T-helper 2 cell treated with Interferon-gamma antibody and Interleukin-4, amounts not matched to agents 5 μg/mL and 100 μg/mL, for 36 hours (primary cell): ENCODE results near the gene C11orf52.
"Not testable (repeated sequence)": the region's sequence is repeated elsewhere in the genome, so short reads cannot be mapped to it uniquely, and the experiment has no call there.

Source experiments
- DNase-seq: peaks from one replicate; pipeline ENCODE4 v3.0.0; 2021; ENCODE audit warnings: low spot score
- H3K27ac Mint-ChIP-seq: one replicate; pipeline ENCODE4 v1.8.0; 2021; ENCODE audit warnings: mild to moderate bottlenecking, mixed read lengths
- H3K27me3 Mint-ChIP-seq: one replicate; pipeline ENCODE4 v1.8.0; 2021; ENCODE audit warnings: low read depth, mixed read lengths
- H3K36me3 Mint-ChIP-seq: one replicate; pipeline ENCODE4 v1.8.0; 2021; ENCODE audit warnings: low read depth, mixed read lengths
- H3K4me1 Mint-ChIP-seq: one replicate; pipeline ENCODE4 v1.8.0; 2021; ENCODE audit warnings: low read depth, mixed read lengths
- H3K4me3 Mint-ChIP-seq: one replicate; pipeline ENCODE4 v1.8.0; 2022; ENCODE audit warnings: mild to moderate bottlenecking, moderate library complexity, mixed read lengths
- H3K9me3 Mint-ChIP-seq: one replicate; pipeline ENCODE4 v1.8.0; 2021; ENCODE audit warnings: mixed read lengths

Gene C11orf52

GRCh38 chr11:111918390-111919256 is at the start of gene C11orf52:
TSS of gene C11orf52 (plus strand) at chr11:111918913. CDS start at chr11:111918973, 60 bp downstream.
- Mint-ChIP-seq H3K27ac (no peak within 1 kb of the TSS), H3K4me3 (no peak within 1 kb of the TSS), H3K4me1 (no peaks in the 10 kb centered on the region), H3K36me3 (no peaks in the 10 kb centered on the region), H3K9me3 (no peaks in the 10 kb centered on the region), H3K27me3 (peaks cover 44% of the 10 kb centered on the region)
- no peak for DNase-seq

- H3K27me3 Mint-ChIP-seq = no peaks in the 10 kb centered on the region
- DNase-seq = no peak
- H3K4me3 Mint-ChIP-seq = peak overlapping the region; percentile 28
- H3K9me3 Mint-ChIP-seq = no peaks in the 10 kb centered on the region
- H3K4me1 Mint-ChIP-seq = peaks cover 13% of the 10 kb centered on the region
- H3K27ac Mint-ChIP-seq = no peak overlapping the region
- H3K36me3 Mint-ChIP-seq = peaks cover 29% of the 10 kb centered on the region
Observed at GRCh38 chr11:111870113-111870512, 48.6 kb upstream of the C11orf52 start.

- Mint-ChIP-seq H3K9me3 (no peaks in the 10 kb centered on the region), H3K36me3 (peaks cover 26% of the 10 kb centered on the region)
Observed at GRCh38 chr11:111870522-111870885, 48.2 kb upstream of the C11orf52 start.

GRCh38 chr11:111870886-111871692 is 47.6 kb upstream of the C11orf52 start, which contains the start of gene ALG9:
TSS of gene ALG9 (minus strand) at chr11:111871581. CDS start at chr11:111871482, 99 bp downstream.
- Mint-ChIP-seq H3K36me3 (peaks cover 25% of the 10 kb centered on the region), H3K4me3 (peak within 1 kb of the TSS; percentile 90), H3K27me3 (no peaks in the 10 kb centered on the region), H3K9me3 (no peaks in the 10 kb centered on the region), H3K27ac (peak within 1 kb of the TSS; percentile 89), H3K4me1 (peaks cover 13% of the 10 kb centered on the region)
- DNase-seq = peak; percentile 83

More at GRCh38 chr11:111870522-111870885, 48.2 kb upstream of the C11orf52 start:
- Mint-ChIP-seq H3K27me3 (no peaks in the 10 kb centered on the region), H3K27ac (peak overlapping the region; percentile 89), H3K4me3 (peak overlapping the region; percentile 90), H3K4me1 (peaks cover 13% of the 10 kb centered on the region)
- DNase-seq = no peak

GRCh38 chr11:111871693-111872161 is 47.0 kb upstream of the C11orf52 start:
- Mint-ChIP-seq H3K9me3 (no peaks in the 10 kb centered on the region), H3K27ac (peak overlapping the region; percentile 85), H3K36me3 (peaks cover 19% of the 10 kb centered on the region), H3K27me3 (no peaks in the 10 kb centered on the region), H3K4me1 (peaks cover 13% of the 10 kb centered on the region), H3K4me3 (peak overlapping the region; percentile 90)
- no peak for DNase-seq

- no peaks in the 10 kb centered on the region for H3K9me3 Mint-ChIP-seq
- no peak for DNase-seq
- H3K27me3 Mint-ChIP-seq = no peaks in the 10 kb centered on the region
Observed at GRCh38 chr11:111878385-111878848, 40.3 kb upstream of the C11orf52 start.

GRCh38 chr11:111878849-111879636 is 39.7 kb upstream of the C11orf52 start, which contains the start of the genes CFAP68 and FDXACB1:
TSS of gene CFAP68 (plus strand) at chr11:111879541. CDS start at chr11:111879561, 20 bp downstream.
TSS of gene FDXACB1 (minus strand) at chr11:111879165. CDS start at chr11:111879132, 33 bp downstream.
- H3K9me3 Mint-ChIP-seq = no peaks in the 10 kb centered on the region
- H3K36me3 Mint-ChIP-seq = peaks cover 6% of the 10 kb centered on the region
- H3K27me3 Mint-ChIP-seq = no peaks in the 10 kb centered on the region
- peak within 1 kb of the TSS; percentile 99 for H3K27ac Mint-ChIP-seq
- DNase-seq = peak; percentile 94
- peak within 1 kb of the TSS; percentile 92 for H3K4me3 Mint-ChIP-seq
- peaks cover 14% of the 10 kb centered on the region for H3K4me1 Mint-ChIP-seq

More at GRCh38 chr11:111878385-111878848, 40.3 kb upstream of the C11orf52 start:
- Mint-ChIP-seq H3K4me3 (peak overlapping the region; percentile 92), H3K27ac (peak overlapping the region; percentile 99), H3K36me3 (peaks cover 6% of the 10 kb centered on the region), H3K4me1 (peaks cover 14% of the 10 kb centered on the region)

GRCh38 chr11:111879637-111879960 is 39.1 kb upstream of the C11orf52 start:
- Mint-ChIP-seq H3K36me3 (peaks cover 6% of the 10 kb centered on the region), H3K27ac (peak overlapping the region; percentile 99), H3K4me1 (peaks cover 14% of the 10 kb centered on the region), H3K9me3 (no peaks in the 10 kb centered on the region), H3K27me3 (no peaks in the 10 kb centered on the region), H3K4me3 (peak overlapping the region; percentile 92)
- no peak for DNase-seq

GRCh38 chr11:111882202-111882601 is 36.5 kb upstream of the C11orf52 start:
- H3K27ac Mint-ChIP-seq = no peak overlapping the region
- peaks cover 14% of the 10 kb centered on the region for H3K4me1 Mint-ChIP-seq
- DNase-seq = no peak
- peaks cover 3% of the 10 kb centered on the region for H3K36me3 Mint-ChIP-seq
- no peaks in the 10 kb centered on the region for H3K27me3 Mint-ChIP-seq
- no peak overlapping the region for H3K4me3 Mint-ChIP-seq
- no peaks in the 10 kb centered on the region for H3K9me3 Mint-ChIP-seq

- H3K9me3 Mint-ChIP-seq, H3K27me3 Mint-ChIP-seq, H3K27ac Mint-ChIP-seq, H3K4me3 Mint-ChIP-seq, H3K4me1 Mint-ChIP-seq, DNase-seq, H3K36me3 Mint-ChIP-seq: not testable (repeated sequence)
Observed at GRCh38 chr11:111885053-111885452, 33.7 kb upstream of the C11orf52 start.

- Mint-ChIP-seq H3K27me3 (no peaks in the 10 kb centered on the region), H3K36me3 (no peaks in the 10 kb centered on the region), H3K4me1 (no peaks in the 10 kb centered on the region), H3K4me3 (no peak overlapping the region), H3K27ac (no peak overlapping the region), H3K9me3 (no peaks in the 10 kb centered on the region)
- no peak for DNase-seq
Observed at GRCh38 chr11:111886032-111886431, 32.7 kb upstream of the C11orf52 start.

- Mint-ChIP-seq H3K36me3 (no peaks in the 10 kb centered on the region), H3K4me1 (no peaks in the 10 kb centered on the region), H3K4me3 (no peak overlapping the region), H3K27me3 (no peaks in the 10 kb centered on the region), H3K27ac (no peak overlapping the region), H3K9me3 (no peaks in the 10 kb centered on the region)
- DNase-seq = no peak
Observed at GRCh38 chr11:111886844-111887243, 31.9 kb upstream of the C11orf52 start.

- no peak for DNase-seq
- Mint-ChIP-seq H3K4me1 (no peaks in the 10 kb centered on the region), H3K27me3 (peaks cover 28% of the 10 kb centered on the region), H3K4me3 (no peak overlapping the region), H3K36me3 (no peaks in the 10 kb centered on the region), H3K9me3 (no peaks in the 10 kb centered on the region), H3K27ac (no peak overlapping the region)
Observed at GRCh38 chr11:111905411-111905810, 13.3 kb upstream of the C11orf52 start.
